K562 (cell line): Measurements from ENCODE around the gene KAZN. TPM values are rescaled to one million over a fixed set of nuclear protein-coding genes. Genes with fewer than 3 reads are reported as not detected.

Experiments
- ATAC-seq: fragments of 200-7000 bp; cut with Tn5 transposase; 3 replicates; pipeline ENCODE4 v1.9.1; 2020; ENCODE audit warnings: moderate library complexity
- BruUV-seq: library from RNA; stranded (reverse); fragments of 400-500 nt; replicated peaks from 2 replicates; lab custom pipeline; 2021; lab: Mats Ljungman, UMichigan
- CTCF ChIA-PET: fragments of 300-600 bp; formaldehyde crosslinking; extraction: SDS; loops from one replicate; lab custom pipeline; 2021; ENCODE audit warnings: low intra/inter-chr PET ratio; lab: Yijun Ruan, JAX
- POLR2A ChIA-PET: fragments of 300-600, 350-650 bp; sonication (Branson Sonifier 250); formaldehyde crosslinking; extraction: SDS; loops from one replicate; lab custom pipeline; 2021; ENCODE audit warnings: antibody characterized with exemption, inconsistent platforms; lab: Yijun Ruan, JAX
- DNase-seq, 4 experiments: peaks; one replicate each; pipeline versions ENCODE4 v3.0.0 to v3.0.0-alpha.2; 2011 to 2018; ENCODE audit warnings: low spot score in 3 of 4, mixed read lengths in 3 of 4; ENCODE audit errors: extremely low read depth in 1 of 4
- FAIRE-seq: peaks from 2 replicates; lab custom pipeline; 2011; peaks lifted over from hg19 to GRCh38; lab: Jason Lieb, UNC
- H2AFZ ChIP-seq: 2 replicates; pipeline ENCODE4 v1.6.0; 2011; ENCODE audit warnings: low read depth, low read length, control low read depth, inconsistent platforms
- H3K27ac ChIP-seq: fragments of 200-600 bp; 3 replicates; pipeline ENCODE4 v1.8.0; 2011; ENCODE audit warnings: low read depth, mild to moderate bottlenecking, control low read depth, inconsistent platforms, low read length, moderate library complexity, mixed read lengths; ENCODE audit errors: extremely low read depth
- H3K27me3 ChIP-seq, 2 experiments: fragments of 300-600 bp in 1 of 2; 2 replicates in 1 of 2; 3 replicates in 1 of 2; pipeline versions ENCODE4 v1.6.0 to v1.8.0; 2011; ENCODE audit warnings: inconsistent platforms in 2 of 2, low read length in 2 of 2, mild to moderate bottlenecking in 1 of 2, mixed read lengths in 1 of 2, moderate library complexity in 1 of 2; ENCODE audit not compliant: control insufficient read depth in 2 of 2, insufficient read depth in 2 of 2
- H3K36me3 ChIP-seq: fragments of 300-600 bp; 3 replicates; pipeline ENCODE4 v1.8.0; 2011; ENCODE audit warnings: mild to moderate bottlenecking, low read length, inconsistent platforms; ENCODE audit not compliant: control insufficient read depth, insufficient read depth
- H3K4me1 ChIP-seq, 2 experiments: fragments of 200-600 bp in 1 of 2; replicated peaks in 1 of 2; 2 replicates in 1 of 2; 3 replicates in 1 of 2; pipeline versions ENCODE4 v1.5.1 to v1.8.0; 2011; ENCODE audit warnings: inconsistent platforms in 2 of 2, low read length in 2 of 2, mild to moderate bottlenecking in 1 of 2, mixed read lengths in 1 of 2, moderate library complexity in 1 of 2; ENCODE audit not compliant: control insufficient read depth in 2 of 2, insufficient read depth in 2 of 2
- H3K4me2 ChIP-seq: 2 replicates; pipeline ENCODE4 v1.6.1; 2011; ENCODE audit warnings: low read length, control low read depth, inconsistent platforms, mixed read lengths; ENCODE audit not compliant: insufficient read depth
- H3K4me3 ChIP-seq: fragments of 200-600 bp; sonication (generic), shearing (Covaris generic); 2 replicates; pipeline ENCODE4 v1.5.1; 2016; ENCODE audit warnings: control low read depth, inconsistent platforms
- H3K79me2 ChIP-seq: fragments of 200-600 bp; 3 replicates; pipeline ENCODE4 v1.8.0; 2011; ENCODE audit warnings: low read length, inconsistent platforms; ENCODE audit not compliant: control insufficient read depth, insufficient read depth
- H3K9ac ChIP-seq, 2 experiments: 2 replicates each; pipeline versions ENCODE4 v1.6.0 to v1.6.1; 2011; ENCODE audit warnings: low read depth in 2 of 2, low read length in 2 of 2, control low read depth in 1 of 2, inconsistent platforms in 1 of 2, mild to moderate bottlenecking in 1 of 2, mixed read lengths in 1 of 2; ENCODE audit not compliant: insufficient read depth in 1 of 2
- H3K9me1 ChIP-seq: one replicate; pipeline ENCODE4 v1.6.0; 2011; ENCODE audit warnings: inconsistent platforms, mild to moderate bottlenecking, low read length, moderate library complexity; ENCODE audit not compliant: control insufficient read depth, insufficient read depth
- H3K9me3 ChIP-seq: replicated peaks from 2 replicates; pipeline ENCODE4 v1.5.1; 2011; ENCODE audit warnings: low read depth, low read length, inconsistent platforms; ENCODE audit not compliant: control insufficient read depth, insufficient read depth
- H4K20me1 ChIP-seq: replicated peaks from 2 replicates; pipeline ENCODE4 v1.6.1; 2011; ENCODE audit warnings: low read length, inconsistent platforms, mixed read lengths; ENCODE audit not compliant: control insufficient read depth, insufficient read depth
- CBX1 ChIP-seq: sonication (generic); IDR thresholded peaks from 2 replicates; pipeline ENCODE4 v1.6.1; 2016; ENCODE audit warnings: antibody characterized with exemption, low read depth, mild to moderate bottlenecking
- CBX5 ChIP-seq: IDR thresholded peaks from 2 replicates; pipeline ENCODE4 v1.6.1; 2014; ENCODE audit warnings: low read depth, borderline replicate concordance
- CEBPB ChIP-seq: fragments of 450-650 bp; IDR thresholded peaks from 2 replicates; pipeline ENCODE4 v1.6.1; 2016; ENCODE audit warnings: missing genetic modification characterization, missing compliant biosample characterization
- CEBPG ChIP-seq, 3 experiments: fragments of 200-800 bp in 1 of 3; sonication (Bioruptor generic) in 1 of 3; sonication (generic) in 1 of 3; formaldehyde crosslinking in 1 of 3; IDR thresholded peaks in 2 of 3; conservative IDR thresholded peaks in 1 of 3; 2 replicates each; pipeline versions ENCODE4 v1.6.1 to v1.8.0; 2016 to 2022; ENCODE audit warnings: missing compliant biosample characterization in 2 of 3, missing genetic modification characterization in 2 of 3, mild to moderate bottlenecking in 1 of 3, missing genetic modification reagents in 1 of 3
- FOXJ3 ChIP-seq: sonication (generic); formaldehyde crosslinking; IDR thresholded peaks from 2 replicates; pipeline ENCODE4 v1.4.0; 2020; ENCODE audit warnings: mild to moderate bottlenecking, missing genetic modification reagents
- HMG20B ChIP-seq: fragments of 250-450 bp; sonication (Bioruptor Pico); IDR thresholded peaks from 2 replicates; pipeline ENCODE4 v1.5.0; 2021; ENCODE audit warnings: mild to moderate bottlenecking
- IRF9 ChIP-seq: fragments of 450-650 bp; IDR thresholded peaks from 2 replicates; pipeline ENCODE4 v1.6.1; 2016; ENCODE audit warnings: missing biosample characterization, missing genetic modification characterization
- LARP7 ChIP-seq: fragments of 450-650 bp; IDR thresholded peaks from 2 replicates; pipeline ENCODE4 v1.6.1; 2016
- MAFG ChIP-seq: fragments of 450-650 bp; conservative IDR thresholded peaks from 2 replicates; pipeline ENCODE4 v1.6.1; 2016; ENCODE audit warnings: missing genetic modification characterization, missing compliant biosample characterization
- NBN ChIP-seq: fragments of 450-650 bp; IDR thresholded peaks from 2 replicates; pipeline ENCODE4 v1.6.1; 2016; ENCODE audit warnings: low read depth, mild to moderate bottlenecking
- NEUROD1 ChIP-seq: fragments of 150-350 bp; IDR thresholded peaks from 2 replicates; pipeline ENCODE4 v1.6.1; 2014; ENCODE audit warnings: borderline replicate concordance, low read length, low read depth; ENCODE audit not compliant: partially characterized antibody
- XRCC5 ChIP-seq: fragments of 200-400 bp; formaldehyde crosslinking; IDR thresholded peaks from 2 replicates; pipeline ENCODE4 v1.6.1; 2017; ENCODE audit warnings: low read depth, mild to moderate bottlenecking, low read length
- ZC3H11A ChIP-seq: IDR thresholded peaks from 2 replicates; pipeline ENCODE4 v1.6.1; 2012; ENCODE audit warnings: low read depth, low read length, improper control_type of control experiment
- ZNF316 ChIP-seq: fragments of 450-650 bp; IDR thresholded peaks from 2 replicates; pipeline ENCODE4 v1.6.1; 2016
- ZNF395 ChIP-seq: fragments of 200-800 bp; sonication (Bioruptor generic); IDR thresholded peaks from 2 replicates; pipeline ENCODE4 v1.6.1; 2017; ENCODE audit warnings: missing genetic modification characterization, missing compliant biosample characterization
- WGBS: fragments of 100-300 bp; shearing (Covaris generic); methylation state at CpG from one replicate; pipeline ENCODE4 v1.1.6; 2016; ENCODE audit warnings: low coverage, mixed read lengths; ENCODE audit not compliant: insufficient coverage; ENCODE audit errors: missing lambda C conversion rate; 5-methylcytosine and 5-hydroxymethylcytosine counted together
- in situ Hi-C: fragments of 300-500 bp; cut with MboI; formaldehyde crosslinking; loops from 4 replicates; pipeline ENCODE4 v1.15.0; 2018; ENCODE audit warnings: inconsistent platforms, mixed read lengths
- intact Hi-C: fragments of 100-400 bp; cut with micrococcal nuclease; formaldehyde crosslinking; loops from 2 replicates; pipeline ENCODE4 v1.14.2; 2022
- polyA plus RNA-seq, 8 experiments: library from polyadenylated mRNA; depleted of rRNA in 4 of 8; stranded (reverse) in 5 of 8; unstranded in 3 of 8; fragments of >200 nt; fragmentation: Nextera tagmentation in 2 of 8; fragmentation: Illumina TruSeq in 1 of 8; extraction: Ambion mirVana in 2 of 8; extraction: Trizol in 1 of 8; gene quantifications; 2 replicates each; pipeline versions ENCODE4 v1.2.1 to v1.2.3, GENCODE V29; 2011 to 2014; ENCODE audit warnings: inconsistent platforms in 1 of 8, missing spikeins in 1 of 8
- total RNA-seq, 7 experiments: library from RNA; depleted of rRNA in 6 of 7; stranded (reverse); fragments of >200 nt in 6 of 7; fragmentation: Illumina TruSeq in 2 of 7; extraction: Trizol in 2 of 7; gene quantifications; 2 replicates each; pipeline versions ENCODE4 v1.2.1 to v1.2.3, GENCODE V29; 2011 to 2021; ENCODE audit warnings: low replicate concordance in 1 of 7
- TF ChIP-seq, protein P1 (sequence below): sonication (generic); formaldehyde crosslinking; IDR thresholded peaks from 2 replicates; pipeline ENCODE4 v1.8.1; 2023; ENCODE audit warnings: mild to moderate bottlenecking, missing genetic modification reagents, moderate library complexity

KAZN gene
- total and polyA plus RNA-seq, 9 of the 15 experiments (the other 6 are each of a cell fraction or from before 2014, with no cell fraction given): 2.1 to 21.6 (median 5.4) TPM

- no peaks in the 10 kb centered on the region for H3K9me1 ChIP-seq
- no peak overlapping the region for H2AFZ ChIP-seq
- peak; percentile 57 for FAIRE-seq
- no TSS peak for BruUV-seq
- no peak overlapping the region for H3K4me2 ChIP-seq
- H3K9ac ChIP-seq: no peak overlapping the region
- H4K20me1 ChIP-seq: no peaks in the 10 kb centered on the region; the same call in 1 of the 2 replicates
- 18% methylated on average over 5 of the region's 5 CpGs for WGBS
- ATAC-seq: no peak
- H3K27me3 ChIP-seq: no peaks in the 10 kb centered on the region; a peak in 1 of 5 replicates
- POLR2A ChIA-PET: no interaction called here
- H3K27ac ChIP-seq: no peak overlapping the region
- CTCF ChIA-PET: no interaction called here
- intact Hi-C loops: no loop called here
- H3K4me1 ChIP-seq: peaks cover 0 to 15% of the 10 kb centered on the region in 2 experiments; a peak in 3 of 5 replicates
- no peak for DNase-seq
- no peaks in the 10 kb centered on the region for H3K9me3 ChIP-seq
- peaks cover 2% of the 10 kb centered on the region; the same call in 2 of the 3 replicates for H3K79me2 ChIP-seq
- H3K36me3 ChIP-seq: no peaks in the 10 kb centered on the region
- in situ Hi-C loops: no loop called here
- no peak overlapping the region for H3K4me3 ChIP-seq
- TF ChIP-seq FOXJ3 (no peak), CBX5 (no peak), MAFG (peak; percentile 45), IRF9 (tag) (peak; percentile 42; the same call in 1 of the 2 replicates), CEBPB (tag) (peak; percentile 96), CEBPG (CRISPR knock-in tag; IDR thresholded peaks at IDR 0.05) (peak; percentile 75), CEBPG (tag; conservative IDR thresholded peaks at IDR 0.05 in 1 of 2, IDR thresholded peaks at IDR 0.05 in 1 of 2) (peak; percentile 84 to 88), ZNF316 (peak; percentile 57; the same call in 1 of the 2 replicates), XRCC5 (no peak), ZC3H11A (no peak), NBN (no peak), ZNF395 (CRISPR knock-in tag) (no peak), LARP7 (no peak), CBX1 (no peak), NEUROD1 (no peak), HMG20B (CRISPR knock-in tag) (no peak)
- TF ChIP-seq, protein P1, sequence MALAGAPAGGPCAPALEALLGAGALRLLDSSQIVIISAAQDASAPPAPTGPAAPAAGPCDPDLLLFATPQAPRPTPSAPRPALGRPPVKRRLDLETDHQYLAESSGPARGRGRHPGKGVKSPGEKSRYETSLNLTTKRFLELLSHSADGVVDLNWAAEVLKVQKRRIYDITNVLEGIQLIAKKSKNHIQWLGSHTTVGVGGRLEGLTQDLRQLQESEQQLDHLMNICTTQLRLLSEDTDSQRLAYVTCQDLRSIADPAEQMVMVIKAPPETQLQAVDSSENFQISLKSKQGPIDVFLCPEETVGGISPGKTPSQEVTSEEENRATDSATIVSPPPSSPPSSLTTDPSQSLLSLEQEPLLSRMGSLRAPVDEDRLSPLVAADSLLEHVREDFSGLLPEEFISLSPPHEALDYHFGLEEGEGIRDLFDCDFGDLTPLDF (CRISPR knock-in tag): no peak
These were observed 321.3 kb downstream of the KAZN start for GRCh38 chr1:14919751-14920150.
